ENCODE data around the gene TDRD7. TPM values are rescaled to one million over a fixed set of nuclear protein-coding genes. Genes with fewer than 3 reads are reported as not detected.

TDRD7 gene
- total RNA-seq, 1 experiment from 2014 or later: 2.8 TPM

GRCh38 chr9:97411440-97411788 lies 482 bp upstream of the TDRD7 start (continued):
- no peak for TF ChIP-seq ZNF423 (CRISPR knock-in tag; IDR thresholded peaks at IDR 0.05)
- no peak for TF ChIP-seq JUN (CRISPR knock-in tag; IDR thresholded peaks at IDR 0.05)
- no peak for TF ChIP-seq ZNF416 (CRISPR knock-in tag; IDR thresholded peaks at IDR 0.05)
- no peak for TF ChIP-seq MAX (CRISPR knock-in tag; IDR thresholded peaks at IDR 0.05)
- no peak for TF ChIP-seq CREM (CRISPR knock-in tag; IDR thresholded peaks at IDR 0.05)
- TF ChIP-seq USF2 (CRISPR knock-in tag; IDR thresholded peaks at IDR 0.05): no peak
- no peak for TF ChIP-seq NR2C2 (CRISPR knock-in tag; IDR thresholded peaks at IDR 0.05)

- H3K4me1 Mint-ChIP-seq: peaks cover 10% of the 10 kb centered on the region
- ATAC-seq (peak; percentile 14), DNase-seq (ENCODE audit: low spot score) (no peak)
- H3K4me3 Mint-ChIP-seq: peak overlapping the region; percentile 84
- no peak for TF ChIP-seq ZBTB21 (CRISPR knock-in tag; IDR thresholded peaks at IDR 0.05; ENCODE audit: borderline replicate concordance)
- no peak for TF ChIP-seq IRF1 (CRISPR knock-in tag; IDR thresholded peaks at IDR 0.05)
- no peak for TF ChIP-seq NR1H2 (CRISPR knock-in tag; IDR thresholded peaks at IDR 0.05)
- no peak for TF ChIP-seq ZNF138 (CRISPR knock-in tag; conservative IDR thresholded peaks at IDR 0.05)
- no peak for TF ChIP-seq GABPB1 (CRISPR knock-in tag; IDR thresholded peaks at IDR 0.05)
- no peak for TF ChIP-seq TEAD1 (CRISPR knock-in tag; IDR thresholded peaks at IDR 0.05)
- TF ChIP-seq ZNF232 (CRISPR knock-in tag; IDR thresholded peaks at IDR 0.05): no peak
- TF ChIP-seq NR3C1 (CRISPR knock-in tag; conservative IDR thresholded peaks at IDR 0.05; ENCODE audit: low read depth): no peak
- TF ChIP-seq SMAD3 (CRISPR knock-in tag; IDR thresholded peaks at IDR 0.05; ENCODE audit: borderline replicate concordance): no peak
- no peak for TF ChIP-seq ZNF512 (CRISPR knock-in tag; IDR thresholded peaks at IDR 0.05; ENCODE audit: borderline replicate concordance)
- no peak for TF ChIP-seq EMX1 (CRISPR knock-in tag; IDR thresholded peaks at IDR 0.05)
- TF ChIP-seq TP53 (CRISPR knock-in tag; IDR thresholded peaks at IDR 0.05): no peak
- no peak for TF ChIP-seq ZNF317 (CRISPR knock-in tag; IDR thresholded peaks at IDR 0.05; ENCODE audit: borderline replicate concordance, low read depth)
- no peak for TF ChIP-seq HMGA2 (CRISPR knock-in tag; IDR thresholded peaks at IDR 0.05)
- TF ChIP-seq ATF1 (CRISPR knock-in tag; IDR thresholded peaks at IDR 0.05): no peak
- TF ChIP-seq ZNF121 (CRISPR knock-in tag; IDR thresholded peaks at IDR 0.05): no peak
- TF ChIP-seq MAX (CRISPR knock-in tag; IDR thresholded peaks at IDR 0.05): no peak
- peaks cover 10% of the 10 kb centered on the region; the same call in 1 of the 2 replicates for H3K9me3 Mint-ChIP-seq
- peaks cover 64% of the 10 kb centered on the region for H3K27me3 Mint-ChIP-seq (ENCODE audit: low read depth)
- no peak overlapping the region for H3K27ac Mint-ChIP-seq
- CTCF ChIA-PET: interaction anchor here (0.6 to 2.3 kb wide), 12 partner anchors 10 to 203 kb away, joined by 3 to 17 read pairs (median 3); no protein-coding TSS in a partner anchor
- H3K36me3 Mint-ChIP-seq: no peaks in the 10 kb centered on the region
- POLR2A ChIA-PET: no interaction called here
Measured at GRCh38 chr9:97412626-97413385, 910 bp downstream of the TDRD7 start.

Data from WTC11 (cell line).